HEK293 (cell line): ENCODE measurements around the gene TMEM17.

ENCODE experiments used
- BCL11A ChIP-seq: fragments of 450-650 bp; formaldehyde crosslinking; IDR thresholded peaks from 2 replicates; pipeline ENCODE4 v1.5.1; 2016; ENCODE audit warnings: low read depth, missing biosample characterization, missing genetic modification characterization
- CTCF ChIP-seq: fragments of 450-650 bp; formaldehyde crosslinking; IDR thresholded peaks from 2 replicates; pipeline ENCODE4 v1.5.1; 2016; ENCODE audit warnings: missing biosample characterization, missing genetic modification characterization
- KLF1 ChIP-seq: fragments of 450-650 bp; formaldehyde crosslinking; IDR thresholded peaks from 2 replicates; pipeline ENCODE4 v1.5.1; 2016; ENCODE audit warnings: missing biosample characterization, missing genetic modification characterization
- YY1 ChIP-seq: fragments of 450-650 bp; formaldehyde crosslinking; IDR thresholded peaks from 2 replicates; pipeline ENCODE4 v1.5.1; 2018; ENCODE audit warnings: missing biosample characterization, missing genetic modification characterization
- ZNF140 ChIP-seq: fragments of 450-650 bp; formaldehyde crosslinking; IDR thresholded peaks from 2 replicates; pipeline ENCODE4 v1.5.1; 2016; ENCODE audit warnings: missing biosample characterization, missing genetic modification characterization
- TF ChIP-seq, protein P1 (sequence below): fragments of 450-650 bp; formaldehyde crosslinking; optimal IDR thresholded peaks from 2 replicates; pipeline ENCODE3; 2016; ENCODE audit warnings: missing biosample characterization, mild to moderate bottlenecking, missing genetic modification characterization

- TF ChIP-seq YY1 (tag by site-specific recombination) (no peak), BCL11A (no peak), CTCF (no peak), KLF1 (tag by site-specific recombination) (no peak), ZNF140 (tag by site-specific recombination) (no peak)
- TF ChIP-seq, protein P1, sequence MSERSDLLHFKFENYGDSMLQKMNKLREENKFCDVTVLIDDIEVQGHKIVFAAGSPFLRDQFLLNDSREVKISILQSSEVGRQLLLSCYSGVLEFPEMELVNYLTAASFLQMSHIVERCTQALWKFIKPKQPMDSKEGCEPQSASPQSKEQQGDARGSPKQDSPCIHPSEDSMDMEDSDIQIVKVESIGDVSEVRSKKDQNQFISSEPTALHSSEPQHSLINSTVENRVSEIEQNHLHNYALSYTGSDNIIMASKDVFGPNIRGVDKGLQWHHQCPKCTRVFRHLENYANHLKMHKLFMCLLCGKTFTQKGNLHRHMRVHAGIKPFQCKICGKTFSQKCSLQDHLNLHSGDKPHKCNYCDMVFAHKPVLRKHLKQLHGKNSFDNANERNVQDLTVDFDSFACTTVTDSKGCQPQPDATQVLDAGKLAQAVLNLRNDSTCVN (tag by site-specific recombination), result no peak
Observed at GRCh38 chr2:62536873-62537547, 31.0 kb upstream of the TMEM17 start.
